Raji (cell line): ENCODE results near the gene MOB3A.

Experiments
- POLR2A ChIP-seq: IDR thresholded peaks from 2 replicates; pipeline ENCODE4 v1.6.1; 2011; ENCODE audit warnings: low read depth, low read length, control low read depth; ENCODE audit not compliant: insufficient read depth

MOB3A gene

DNA sequence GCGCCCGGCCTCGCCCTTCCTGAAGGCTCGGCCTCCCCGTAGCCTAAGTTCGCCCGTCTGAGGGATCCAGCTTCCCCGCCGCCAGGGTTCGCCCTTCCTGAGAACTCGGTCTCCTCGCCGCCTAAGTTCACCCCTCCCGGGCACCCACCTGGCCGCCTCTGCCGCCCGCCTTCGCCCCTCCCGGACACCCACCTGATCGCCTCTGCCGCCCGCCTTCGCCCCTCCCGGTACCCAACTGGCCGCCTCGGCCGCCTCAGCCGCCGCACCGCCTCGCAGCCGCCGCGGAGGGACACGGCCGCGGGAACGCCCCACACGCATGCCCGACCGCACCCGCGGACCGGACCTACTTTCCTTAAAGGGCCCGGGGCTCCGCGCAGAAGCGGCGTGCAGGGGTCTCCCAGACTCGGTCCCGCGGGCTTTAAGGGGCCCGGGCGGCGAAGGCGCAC is at the start of gene MOB3A:
Gene MOB3A, minus strand, starts transcription at position 293 of the 446 bp plus-strand sequence. CDS start 17,766 bp downstream, outside the sequence.
- TF ChIP-seq POLR2A: peak; percentile 47; the same call in 1 of the 2 replicates

- TF ChIP-seq POLR2A: no peak
These were observed 49.7 kb upstream of the MOB3A start for GRCh38 chr19:2145831-2146241.

- no peak for TF ChIP-seq POLR2A
These were observed 48.1 kb upstream of the MOB3A start for GRCh38 chr19:2144190-2144589.

- TF ChIP-seq POLR2A: no peak
These were observed 46.2 kb upstream of the MOB3A start for GRCh38 chr19:2142173-2142829.

DNA sequence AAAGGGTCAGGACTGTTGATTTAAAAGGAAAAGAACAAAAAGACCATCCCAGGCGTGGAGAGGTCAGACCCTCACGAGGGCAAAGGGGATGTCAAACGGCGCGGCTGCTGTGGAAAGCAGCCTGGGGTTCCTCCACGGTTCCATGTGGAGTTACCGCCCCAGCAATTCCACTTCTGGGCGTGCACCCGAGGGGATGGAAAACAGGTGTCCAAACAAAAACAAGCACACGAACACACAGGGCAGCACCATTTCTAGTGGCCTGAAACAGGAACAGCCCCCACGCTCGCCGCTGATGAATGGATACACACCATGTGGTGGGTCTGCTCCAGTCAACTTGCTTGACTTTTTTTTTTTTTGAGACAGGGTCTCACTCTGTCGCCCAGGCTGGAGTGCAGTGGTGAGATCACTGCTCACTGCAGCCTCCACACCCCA is 44.0 kb upstream of the MOB3A start:
- no peak for TF ChIP-seq POLR2A

DNA sequence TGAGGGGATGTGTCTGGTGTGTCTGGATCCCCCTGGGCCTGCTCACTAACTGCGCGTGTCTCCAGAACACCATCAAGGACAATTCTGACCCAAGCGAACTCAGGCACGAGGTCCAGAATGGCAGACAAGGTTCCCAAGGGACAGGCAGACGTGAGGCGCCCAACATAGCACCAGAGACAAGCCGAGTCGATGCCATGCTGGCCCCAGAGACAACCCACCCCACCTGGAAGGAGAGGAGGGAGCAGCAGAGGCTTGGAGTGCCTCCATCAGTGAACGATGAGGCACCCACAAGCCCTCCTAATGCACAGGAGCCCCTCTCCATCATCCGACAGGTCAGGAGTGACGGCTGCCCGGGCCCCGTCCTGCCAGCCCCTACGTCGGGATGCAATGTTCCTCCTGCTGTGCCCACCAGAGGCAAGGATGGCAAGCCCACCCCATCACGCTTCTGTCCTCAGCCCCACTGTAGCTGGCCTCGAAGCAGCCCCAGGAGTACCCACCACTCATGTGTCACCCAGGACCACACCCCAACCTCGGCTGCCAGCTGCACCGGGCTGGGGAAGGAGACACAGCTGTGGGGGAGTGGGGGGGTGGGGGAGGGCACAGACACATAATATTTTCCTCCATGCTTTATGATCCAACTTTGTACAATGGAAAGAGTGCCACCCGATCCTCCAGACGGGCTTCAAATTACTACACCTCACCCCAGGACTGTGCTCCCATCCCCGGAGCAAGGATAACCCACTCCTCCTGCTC is 43.4 kb upstream of the MOB3A start:
- no peak for TF ChIP-seq POLR2A

GRCh38 chr19:2138061-2138728 is 42.1 kb upstream of the MOB3A start:
- no peak for TF ChIP-seq POLR2A

- no peak for TF ChIP-seq POLR2A
These were observed 40.7 kb upstream of the MOB3A start for GRCh38 chr19:2136796-2137195.

DNA sequence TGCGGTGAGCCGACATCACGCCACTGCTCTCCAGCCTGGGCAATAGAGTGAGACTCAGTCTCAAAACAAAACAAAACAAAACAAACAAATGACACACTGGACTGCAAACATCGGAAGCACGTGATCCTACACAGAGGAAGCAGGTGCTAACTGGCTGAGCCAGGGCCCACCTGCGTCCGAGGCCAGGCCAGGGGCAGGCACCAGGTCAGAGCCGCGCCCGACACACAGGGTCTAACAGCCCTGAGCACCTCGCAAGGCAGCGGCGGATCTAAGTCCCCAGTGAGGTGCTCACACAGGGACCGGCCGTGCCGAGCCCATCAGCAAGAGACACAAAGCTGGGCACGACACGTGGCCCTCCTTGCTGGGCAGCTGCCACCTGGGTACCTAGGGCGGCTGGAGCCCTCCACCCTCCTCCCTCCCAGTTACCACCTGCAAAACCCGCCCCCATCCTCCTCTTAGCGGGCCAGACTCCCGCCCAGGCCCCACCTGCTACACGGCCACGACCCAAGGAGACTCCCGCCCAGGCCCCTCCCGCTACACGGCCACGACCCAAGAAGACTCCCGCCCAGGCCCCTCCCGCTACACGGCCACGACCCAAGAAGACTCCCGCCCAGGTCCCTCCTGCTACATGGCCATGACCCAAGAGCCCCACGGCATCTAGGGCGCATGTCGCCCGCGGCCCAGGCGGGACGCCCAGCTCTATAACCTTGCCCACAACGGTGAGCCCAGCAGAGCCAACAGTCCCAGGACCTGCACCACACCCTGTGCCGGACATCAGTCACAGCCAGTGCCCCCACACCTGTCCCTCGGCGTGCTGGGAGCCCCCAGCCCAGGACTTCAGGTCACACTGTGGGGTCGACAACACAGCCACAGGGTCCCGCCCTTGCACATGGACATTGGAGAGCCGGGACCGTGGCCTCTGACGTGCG is 39.6 kb upstream of the MOB3A start:
- no peak for TF ChIP-seq POLR2A

- no peak for TF ChIP-seq POLR2A
These were observed 36.8 kb upstream of the MOB3A start for GRCh38 chr19:2132731-2133490.

DNA sequence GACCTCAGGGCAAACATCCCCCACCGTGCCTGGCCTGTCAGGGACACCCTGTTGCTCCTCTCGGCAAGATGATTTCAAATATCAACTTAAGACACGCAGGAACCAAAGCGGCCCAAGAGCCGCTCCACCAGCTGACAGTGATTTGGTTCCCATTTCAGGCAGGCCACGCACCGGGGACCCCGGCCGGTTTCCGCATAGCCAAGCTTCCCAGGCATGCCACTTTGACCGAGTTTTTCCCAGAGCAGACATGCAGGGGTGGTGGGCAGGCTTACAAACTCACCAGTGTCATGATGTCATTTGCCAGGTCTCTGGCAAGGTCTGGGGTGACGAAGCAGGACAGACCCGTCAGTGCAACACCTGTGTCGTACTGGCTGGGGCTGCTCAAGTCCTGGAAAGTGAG is 36.1 kb upstream of the MOB3A start:
- TF ChIP-seq POLR2A: no peak

DNA sequence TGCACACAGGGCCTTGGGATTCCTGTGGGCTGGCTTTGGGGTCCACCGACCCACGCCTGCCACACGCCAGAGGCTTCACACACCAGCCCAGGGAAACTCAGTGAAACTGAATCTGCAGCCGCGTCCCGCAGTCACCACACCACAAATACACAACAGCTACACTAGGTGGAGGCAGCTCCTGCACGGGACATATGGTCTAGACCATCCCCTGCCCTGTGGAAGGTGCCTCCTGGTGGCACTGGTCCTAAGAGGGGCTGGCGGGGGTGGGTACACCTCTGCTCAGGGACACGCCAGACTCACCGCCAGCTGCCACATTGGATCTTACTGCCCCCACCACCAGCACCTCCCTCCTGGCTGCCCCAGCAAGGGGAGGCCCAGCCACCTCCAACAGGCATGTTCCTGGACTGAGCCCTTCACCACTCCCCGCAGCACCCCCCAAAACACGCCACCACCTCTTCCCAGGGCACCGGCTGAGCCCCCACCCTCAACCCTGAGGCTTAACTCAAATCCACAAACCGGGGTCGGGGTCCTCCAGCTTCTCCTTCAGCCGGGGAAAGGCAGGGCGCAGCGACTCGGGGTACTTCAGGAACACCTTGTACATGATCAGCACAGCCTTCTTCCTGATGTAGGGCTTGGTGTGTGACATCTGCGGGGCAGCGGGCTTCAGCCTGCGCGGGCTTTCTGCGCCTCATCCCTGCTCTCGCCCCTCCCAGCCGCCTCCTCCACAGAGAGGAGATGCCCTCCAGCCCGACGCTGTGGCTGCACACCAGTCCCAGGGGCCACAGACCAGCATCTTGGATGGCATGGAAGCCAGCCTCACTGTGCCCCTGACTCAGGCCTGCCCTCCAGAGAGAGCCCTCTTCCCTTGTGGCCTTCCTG is 34.0 kb upstream of the MOB3A start:
- no peak for TF ChIP-seq POLR2A

DNA sequence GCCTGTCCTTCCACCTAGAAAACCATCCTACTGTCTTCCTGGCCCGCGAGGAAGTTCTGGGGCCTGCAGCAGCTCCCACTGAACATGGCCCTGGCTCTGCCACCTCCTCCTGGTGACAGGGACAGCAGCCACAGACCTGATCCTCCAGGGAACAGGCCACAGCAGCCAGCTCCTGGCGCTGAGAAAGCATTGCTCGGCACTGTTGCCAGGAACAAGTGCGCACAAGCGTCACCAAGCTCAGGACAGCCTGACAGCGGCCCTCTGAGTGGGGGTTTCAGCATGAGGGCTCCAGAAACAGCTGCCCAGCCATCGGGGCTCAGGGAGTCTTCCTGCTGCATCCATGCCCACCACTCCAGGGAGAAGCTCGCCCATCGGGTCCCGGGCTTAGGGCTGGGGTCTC is 33.4 kb upstream of the MOB3A start:
- no peak for TF ChIP-seq POLR2A
